PC-9 (cell line): Measurements from ENCODE around the gene RAP1GAP2. TPM values are rescaled to one million over a fixed set of nuclear protein-coding genes. Genes with fewer than 3 reads are reported as not detected.

Experiments
- BruUV-seq: library from RNA; stranded (reverse); fragments of 400-500 nt; replicated peaks from 2 replicates; lab custom pipeline; 2021; lab: Mats Ljungman, UMichigan
- CTCF ChIA-PET: fragments of 300-600 bp; sonication (Branson Sonifier 250); formaldehyde crosslinking; loops from one replicate; lab custom pipeline; 2022; ENCODE audit warnings: antibody characterized with exemption; lab: Charles Lee
- POLR2A ChIA-PET: fragments of 300-600 bp; sonication (Branson Sonifier 250); formaldehyde crosslinking; loops from one replicate; lab custom pipeline; 2022; ENCODE audit warnings: antibody characterized with exemption; ENCODE audit not compliant: unreplicated experiment; lab: Charles Lee
- DNase-seq, 2 experiments: peaks; one replicate each; pipeline versions ENCODE4 v3.0.0 to v3.0.0-alpha.2; 2015 to 2022; ENCODE audit warnings: mixed read lengths in 1 of 2
- H2AFZ ChIP-seq: fragments of 200-600 bp; sonication (generic); 2 replicates; pipeline ENCODE4 v1.8.1; 2017; ENCODE audit warnings: antibody characterized with exemption
- H3F3A ChIP-seq: fragments of 200-600 bp; sonication (generic); 2 replicates; pipeline ENCODE4 v1.8.1; 2017; ENCODE audit warnings: antibody characterized with exemption, mild to moderate bottlenecking, low read depth; ENCODE audit not compliant: insufficient read depth
- H3K27ac ChIP-seq: fragments of 200-600 bp; sonication (generic); 2 replicates; pipeline ENCODE4 v1.6.1; 2016; ENCODE audit warnings: mixed run types
- H3K27me3 ChIP-seq: fragments of 200-600 bp; sonication (generic); 2 replicates; pipeline ENCODE4 v1.6.1; 2016; ENCODE audit warnings: low read depth, mixed run types; ENCODE audit not compliant: insufficient read depth
- H3K36me3 ChIP-seq: fragments of 200-600 bp; sonication (generic); 2 replicates; pipeline ENCODE4 v1.6.1; 2016; ENCODE audit warnings: low read depth, mixed run types
- H3K4me1 ChIP-seq: fragments of 200-600 bp; sonication (generic); replicated peaks from 2 replicates; pipeline ENCODE4 v1.6.1; 2016; ENCODE audit warnings: mixed run types; ENCODE audit not compliant: insufficient read depth
- H3K4me2 ChIP-seq: fragments of 200-600 bp; sonication (generic); 2 replicates; pipeline ENCODE4 v1.6.1; 2017; ENCODE audit warnings: mixed run types
- H3K4me3 ChIP-seq: fragments of 200-600 bp; sonication (generic); 2 replicates; pipeline ENCODE4 v1.6.1; 2016; ENCODE audit warnings: mixed run types
- H3K79me2 ChIP-seq: fragments of 200-600 bp; sonication (generic); 2 replicates; pipeline ENCODE4 v1.6.1; 2017; ENCODE audit warnings: low read depth, mixed run types
- H3K9me2 ChIP-seq: fragments of 200-600 bp; sonication (generic); 2 replicates; pipeline ENCODE4 v1.8.1; 2017; ENCODE audit warnings: mild to moderate bottlenecking; ENCODE audit not compliant: insufficient read depth
- H3K9me3 ChIP-seq: fragments of 200-600 bp; sonication (generic); 2 replicates; pipeline ENCODE4 v1.8.1; 2016; ENCODE audit warnings: low read depth; ENCODE audit not compliant: insufficient read depth
- H4K20me1 ChIP-seq: fragments of 200-600 bp; sonication (generic); 2 replicates; pipeline ENCODE4 v1.8.1; 2017; ENCODE audit not compliant: insufficient read depth
- EZH2 ChIP-seq: fragments of 200-600 bp; sonication (generic); IDR thresholded peaks from 2 replicates; pipeline ENCODE4 v1.8.0; 2017; ENCODE audit warnings: antibody characterized with exemption, low read depth
- intact Hi-C: fragments of 100-400 bp; cut with micrococcal nuclease; formaldehyde crosslinking; loops from one replicate; pipeline ENCODE4 v1.10.0; 2022; ENCODE audit not compliant: unreplicated experiment
- total RNA-seq: library from RNA; stranded (reverse); gene quantifications from 2 replicates; pipeline ENCODE4 v1.2.3, GENCODE V29; 2021
- TF ChIP-seq, protein P1 (sequence below): fragments of 200-600 bp; sonication (generic); conservative IDR thresholded peaks from 2 replicates; pipeline ENCODE4 v1.6.1; 2017; ENCODE audit warnings: mixed run types, antibody characterized with exemption, mild to moderate bottlenecking, moderate library complexity

RAP1GAP2 gene
- total RNA-seq, 1 experiment from 2014 or later: 10.1 TPM

DNA sequence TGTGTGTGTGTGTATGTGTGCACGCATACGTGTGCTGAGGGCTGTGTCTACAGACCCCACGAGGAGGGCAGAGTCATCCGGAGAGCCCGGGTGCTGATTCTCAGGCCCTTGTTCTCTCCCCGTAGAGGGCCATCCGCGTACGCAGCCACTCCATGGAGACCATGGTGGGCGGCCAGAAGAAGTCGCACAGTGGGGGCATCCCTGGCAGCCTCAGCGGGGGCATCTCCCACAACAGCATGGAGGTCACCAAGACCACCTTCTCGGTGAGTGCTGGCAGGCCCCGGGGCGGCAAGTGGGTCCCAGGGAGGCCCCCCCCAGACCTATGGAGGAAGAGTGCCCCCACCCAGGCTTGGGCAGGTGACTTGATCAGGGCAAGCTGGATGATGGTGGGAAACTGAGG is 221.7 kb downstream of the RAP1GAP2 start:
- DNase-seq: no peak
- H3K27me3 ChIP-seq: no peaks in the 10 kb centered on the region
- H3K9me3 ChIP-seq: no peaks in the 10 kb centered on the region; the same call in 1 of the 2 replicates
- no peaks in the 10 kb centered on the region for H3K4me1 ChIP-seq
- TF ChIP-seq, protein P1, sequence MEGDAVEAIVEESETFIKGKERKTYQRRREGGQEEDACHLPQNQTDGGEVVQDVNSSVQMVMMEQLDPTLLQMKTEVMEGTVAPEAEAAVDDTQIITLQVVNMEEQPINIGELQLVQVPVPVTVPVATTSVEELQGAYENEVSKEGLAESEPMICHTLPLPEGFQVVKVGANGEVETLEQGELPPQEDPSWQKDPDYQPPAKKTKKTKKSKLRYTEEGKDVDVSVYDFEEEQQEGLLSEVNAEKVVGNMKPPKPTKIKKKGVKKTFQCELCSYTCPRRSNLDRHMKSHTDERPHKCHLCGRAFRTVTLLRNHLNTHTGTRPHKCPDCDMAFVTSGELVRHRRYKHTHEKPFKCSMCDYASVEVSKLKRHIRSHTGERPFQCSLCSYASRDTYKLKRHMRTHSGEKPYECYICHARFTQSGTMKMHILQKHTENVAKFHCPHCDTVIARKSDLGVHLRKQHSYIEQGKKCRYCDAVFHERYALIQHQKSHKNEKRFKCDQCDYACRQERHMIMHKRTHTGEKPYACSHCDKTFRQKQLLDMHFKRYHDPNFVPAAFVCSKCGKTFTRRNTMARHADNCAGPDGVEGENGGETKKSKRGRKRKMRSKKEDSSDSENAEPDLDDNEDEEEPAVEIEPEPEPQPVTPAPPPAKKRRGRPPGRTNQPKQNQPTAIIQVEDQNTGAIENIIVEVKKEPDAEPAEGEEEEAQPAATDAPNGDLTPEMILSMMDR: no peak
- no peak for TF ChIP-seq EZH2
- no TSS peak for BruUV-seq
- peaks cover 3% of the 10 kb centered on the region; the same call in 1 of the 2 replicates for H3K36me3 ChIP-seq
- H3F3A ChIP-seq: no peaks in the 10 kb centered on the region
- intact Hi-C loops: no loop called here
- POLR2A ChIA-PET: no interaction called here
- no peaks in the 10 kb centered on the region for H4K20me1 ChIP-seq
- CTCF ChIA-PET: interaction anchor here (0.6 kb wide), 1 partner anchor 949 kb away, joined by 4 read pairs; no protein-coding TSS in a partner anchor
- no peaks in the 10 kb centered on the region for H3K79me2 ChIP-seq
- no peak overlapping the region for H2AFZ ChIP-seq
- H3K27ac ChIP-seq: no peak overlapping the region
- H3K4me2 ChIP-seq: no peak overlapping the region
- H3K9me2 ChIP-seq: no peaks in the 10 kb centered on the region
- no peak overlapping the region for H3K4me3 ChIP-seq

DNA sequence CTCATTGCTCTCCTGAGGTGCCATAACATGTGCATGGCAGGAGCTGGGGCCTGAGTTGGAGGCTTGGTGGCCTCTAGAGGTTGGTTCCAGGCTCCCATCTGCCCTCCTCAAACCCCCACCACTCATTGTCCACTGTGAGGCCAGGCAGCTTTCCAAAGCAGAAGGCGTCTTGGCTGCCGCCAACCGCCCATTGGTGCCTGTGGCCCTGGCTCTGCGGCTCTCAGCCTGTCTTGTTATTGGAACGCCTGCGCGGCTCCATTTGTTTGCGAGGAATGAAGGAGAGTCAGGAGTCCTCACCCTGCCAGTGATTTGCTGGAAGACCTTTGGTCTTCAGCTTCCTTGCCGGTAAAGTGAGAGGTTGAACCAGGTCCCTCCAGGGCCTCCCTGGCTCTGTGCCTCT is 223.5 kb downstream of the RAP1GAP2 start:
- POLR2A ChIA-PET: no interaction called here
- H2AFZ ChIP-seq: no peak overlapping the region
- H3K27me3 ChIP-seq: no peaks in the 10 kb centered on the region
- TF ChIP-seq EZH2: no peak
- TF ChIP-seq, protein P1: no peak
- no peaks in the 10 kb centered on the region; the same call in 1 of the 2 replicates for H3K9me3 ChIP-seq
- no peaks in the 10 kb centered on the region for H3F3A ChIP-seq
- no peak for DNase-seq
- no peaks in the 10 kb centered on the region for H4K20me1 ChIP-seq
- intact Hi-C loops: no loop called here
- no peak overlapping the region for H3K27ac ChIP-seq
- no peaks in the 10 kb centered on the region for H3K9me2 ChIP-seq
- BruUV-seq: no TSS peak
- H3K36me3 ChIP-seq: peaks cover 4% of the 10 kb centered on the region; the same call in 1 of the 2 replicates
- no peak overlapping the region for H3K4me2 ChIP-seq
- no peaks in the 10 kb centered on the region for H3K79me2 ChIP-seq
- no peaks in the 10 kb centered on the region for H3K4me1 ChIP-seq
- no peak overlapping the region for H3K4me3 ChIP-seq
- CTCF ChIA-PET: no interaction called here

DNA sequence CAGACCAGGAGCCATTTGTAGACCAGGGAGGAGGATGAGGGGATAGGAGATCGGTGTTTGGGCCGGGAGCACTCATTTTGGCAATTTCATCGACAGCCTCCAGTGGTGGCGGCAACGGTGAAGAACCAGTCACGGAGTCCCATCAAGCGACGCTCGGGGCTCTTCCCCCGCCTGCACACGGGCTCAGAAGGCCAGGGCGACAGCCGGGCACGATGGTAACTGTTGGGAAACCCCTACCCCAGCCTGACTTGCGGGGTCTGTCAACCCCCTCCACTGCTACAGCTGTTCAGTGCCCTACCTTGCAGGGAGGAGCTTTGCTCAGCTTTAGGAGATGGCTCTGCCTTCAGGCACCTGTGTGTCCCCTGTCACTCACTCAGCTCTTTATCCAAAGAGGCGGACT is 224.1 kb downstream of the RAP1GAP2 start:
- H3K36me3 ChIP-seq: peaks cover 4% of the 10 kb centered on the region; the same call in 1 of the 2 replicates

More for the DNA sequence above, 224.1 kb downstream of the RAP1GAP2 start:
- H3K4me1 ChIP-seq: no peaks in the 10 kb centered on the region
- TF ChIP-seq, protein P1: no peak
- TF ChIP-seq EZH2: no peak
- no peaks in the 10 kb centered on the region for H3F3A ChIP-seq
- no peaks in the 10 kb centered on the region for H3K9me2 ChIP-seq
- H3K27me3 ChIP-seq: no peaks in the 10 kb centered on the region
- POLR2A ChIA-PET: no interaction called here
- DNase-seq: no peak
- H3K4me2 ChIP-seq: no peak overlapping the region
- no TSS peak for BruUV-seq
- no peaks in the 10 kb centered on the region; the same call in 1 of the 2 replicates for H3K9me3 ChIP-seq
- no peaks in the 10 kb centered on the region for H4K20me1 ChIP-seq
- no peaks in the 10 kb centered on the region for H3K79me2 ChIP-seq
- H2AFZ ChIP-seq: no peak overlapping the region
- no peak overlapping the region for H3K4me3 ChIP-seq
- no peak overlapping the region for H3K27ac ChIP-seq
- intact Hi-C loops: no loop called here
- CTCF ChIA-PET: no interaction called here
